ENCODE results near the gene MSANTD3.

The MSANTD3 gene

DNA sequence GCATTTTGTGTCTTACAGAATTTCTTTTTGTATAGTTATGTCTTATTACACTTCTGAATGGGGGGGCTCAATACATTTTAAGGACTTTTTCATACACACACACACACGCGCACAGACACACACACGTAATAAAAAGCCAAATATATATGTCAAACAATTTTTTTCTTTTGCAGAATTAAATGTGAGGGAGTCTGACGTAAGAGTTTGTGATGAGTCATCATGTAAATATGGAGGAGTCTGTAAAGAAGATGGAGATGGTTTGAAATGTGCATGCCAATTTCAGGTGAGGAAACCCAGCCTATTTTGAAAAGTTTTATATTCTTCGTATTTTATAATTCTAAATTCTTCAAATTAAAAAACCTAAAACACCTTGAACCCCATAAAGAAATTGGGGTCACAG lies 71.6 kb downstream of the MSANTD3 start:
- no peaks in the 10 kb centered on the region for H3K27me3 ChIP-seq (ENCODE audit: control insufficient read depth, insufficient read depth, low read length, poor library complexity, severe bottlenecking)
- no peak overlapping the region for H3K4me3 ChIP-seq (ENCODE audit: insufficient read depth, low read depth, low read length)
- H3K36me3 ChIP-seq (ENCODE audit: control insufficient read depth, insufficient read depth, low read length), result peaks cover 4% of the 10 kb centered on the region
- H3K4me1 ChIP-seq (ENCODE audit: control insufficient read depth, insufficient read depth, low read length), result no peaks in the 10 kb centered on the region
- WGBS, 2 experiments, result 97 to 100% methylated on average over 1 to 2 of the region's 5 CpGs
- H3K27ac ChIP-seq (ENCODE audit: insufficient read depth, low read depth, low read length, poor library complexity, severe bottlenecking), result no peak overlapping the region
- H3K9me3 ChIP-seq (ENCODE audit: control insufficient read depth, low read length), result no peaks in the 10 kb centered on the region

DNA sequence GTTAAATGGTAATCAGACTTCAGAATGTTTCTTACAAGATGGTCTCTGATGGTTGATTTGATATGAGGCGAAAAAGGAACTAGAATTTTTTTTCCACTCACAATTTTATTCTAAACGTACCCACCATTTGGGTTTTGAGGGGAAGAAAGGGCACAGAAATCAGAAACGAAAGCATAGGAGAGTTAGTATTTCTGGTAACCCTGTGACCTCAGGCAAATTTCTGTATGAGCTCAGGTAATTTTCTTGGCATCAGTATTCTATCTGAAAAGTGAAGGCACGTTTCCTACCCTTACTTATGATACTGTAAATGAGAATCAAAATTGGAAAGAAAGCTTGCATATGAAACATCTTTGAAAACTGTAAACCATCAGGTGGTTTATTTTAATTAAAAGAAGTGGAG lies 72.5 kb downstream of the MSANTD3 start:
- H3K36me3 ChIP-seq (ENCODE audit: control insufficient read depth, insufficient read depth, low read length), result peaks cover 8% of the 10 kb centered on the region
- no peaks in the 10 kb centered on the region for H3K4me1 ChIP-seq (ENCODE audit: control insufficient read depth, insufficient read depth, low read length)
- H3K4me3 ChIP-seq (ENCODE audit: insufficient read depth, low read depth, low read length), result no peak overlapping the region
- H3K27ac ChIP-seq (ENCODE audit: insufficient read depth, low read depth, low read length, poor library complexity, severe bottlenecking), result no peak overlapping the region
- 92 to 98% methylated on average over 3 to 4 of the region's 4 CpGs for WGBS, 2 experiments
- no peaks in the 10 kb centered on the region for H3K9me3 ChIP-seq (ENCODE audit: control insufficient read depth, low read length)
- H3K27me3 ChIP-seq (ENCODE audit: control insufficient read depth, insufficient read depth, low read length, poor library complexity, severe bottlenecking), result no peaks in the 10 kb centered on the region

DNA sequence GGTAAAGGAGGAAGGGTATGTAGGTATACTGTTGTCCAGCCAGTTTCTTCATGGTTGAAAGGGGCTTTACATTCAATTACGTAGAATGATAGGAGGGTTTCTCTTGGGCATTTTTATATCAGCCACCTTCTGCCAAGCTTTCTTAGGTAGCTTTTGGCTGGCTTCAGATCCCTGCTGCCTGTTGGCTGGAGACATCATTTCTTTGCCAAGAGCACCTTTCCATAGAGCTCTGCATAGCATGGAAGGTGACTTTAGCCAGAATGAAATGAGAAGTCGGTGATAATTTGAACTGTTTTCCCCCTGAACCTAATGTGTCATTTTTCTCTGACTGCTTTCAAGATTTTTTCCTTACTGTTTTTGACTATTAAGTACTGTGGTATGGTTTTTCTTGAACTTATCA lies 72.9 kb downstream of the MSANTD3 start:
- H3K9me3 ChIP-seq (ENCODE audit: control insufficient read depth, low read length), result no peaks in the 10 kb centered on the region
- H3K27ac ChIP-seq (ENCODE audit: insufficient read depth, low read depth, low read length, poor library complexity, severe bottlenecking), result no peak overlapping the region
- no peaks in the 10 kb centered on the region for H3K27me3 ChIP-seq (ENCODE audit: control insufficient read depth, insufficient read depth, low read length, poor library complexity, severe bottlenecking)
- no peak overlapping the region for H3K4me3 ChIP-seq (ENCODE audit: insufficient read depth, low read depth, low read length)
- peaks cover 8% of the 10 kb centered on the region for H3K36me3 ChIP-seq (ENCODE audit: control insufficient read depth, insufficient read depth, low read length)
- H3K4me1 ChIP-seq (ENCODE audit: control insufficient read depth, insufficient read depth, low read length), result no peaks in the 10 kb centered on the region
- 96 to 97% methylated on average over 2 of the region's 2 CpGs for WGBS, 2 experiments
